IMR-90 (cell line): ENCODE results near the gene PNMA8A. TPM values are rescaled to one million over a fixed set of nuclear protein-coding genes. Genes with fewer than 3 reads are reported as not detected.

Experiments used
- ATAC-seq: fragments of 200-7000 bp; cut with Tn5 transposase; 2 replicates; pipeline ENCODE4 v1.9.1; 2020; ENCODE audit warnings: low read depth, mild to moderate bottlenecking, moderate library complexity
- BruUV-seq: library from RNA; stranded (reverse); fragments of 400-500 nt; replicated peaks from 2 replicates; lab custom pipeline; 2021; lab: Mats Ljungman, UMichigan
- CTCF ChIA-PET: fragments of 300-600 bp; formaldehyde crosslinking; extraction: SDS; loops from one replicate; lab custom pipeline; 2021; ENCODE audit warnings: antibody characterized with exemption; lab: Yijun Ruan, JAX
- POLR2A ChIA-PET: fragments of 300-600 bp; sonication (Branson Sonifier 250); formaldehyde crosslinking; loops from one replicate; lab custom pipeline; 2022; ENCODE audit warnings: antibody characterized with exemption; ENCODE audit not compliant: unreplicated experiment; lab: Charles Lee
- DNase-seq: peaks from one replicate; pipeline ENCODE4 v3.0.0; 2013
- H2AFZ ChIP-seq: replicated peaks from 2 replicates; pipeline ENCODE3; 2013; ENCODE audit warnings: low read length, mild to moderate bottlenecking; ENCODE audit not compliant: poor library complexity
- H2AK5ac ChIP-seq: 2 replicates; pipeline ENCODE4 v1.6.1; 2013; ENCODE audit warnings: low read depth, low read length, inconsistent platforms
- H2AK9ac ChIP-seq: replicated peaks from 2 replicates; pipeline ENCODE3; 2013; ENCODE audit warnings: mild to moderate bottlenecking, low read depth, low read length, moderate library complexity; ENCODE audit not compliant: poor library complexity
- H2BK120ac ChIP-seq: 2 replicates; pipeline ENCODE4 v1.6.1; 2013; ENCODE audit warnings: low read depth, low read length, inconsistent platforms
- H2BK15ac ChIP-seq: 3 replicates; pipeline ENCODE4 v1.6.1; 2013; ENCODE audit warnings: low read depth, low read length, inconsistent platforms
- H2BK20ac ChIP-seq: 2 replicates; pipeline ENCODE4 v1.6.1; 2013; ENCODE audit warnings: low read depth, mild to moderate bottlenecking, inconsistent platforms, low read length, moderate library complexity
- H2BK5ac ChIP-seq: 2 replicates; pipeline ENCODE4 v1.6.1; 2013; ENCODE audit warnings: mild to moderate bottlenecking, low read depth, low read length, inconsistent platforms; ENCODE audit not compliant: poor library complexity, severe bottlenecking
- H3K14ac ChIP-seq: replicated peaks from 2 replicates; pipeline ENCODE4 v1.6.1; 2013; ENCODE audit warnings: low read depth, low read length, inconsistent platforms
- H3K18ac ChIP-seq: 2 replicates; pipeline ENCODE4 v1.6.1; 2013; ENCODE audit warnings: low read depth, low read length, control low read depth
- H3K23ac ChIP-seq: 2 replicates; pipeline ENCODE4 v1.6.1; 2013; ENCODE audit warnings: low read depth, low read length, inconsistent platforms
- H3K27ac ChIP-seq: 2 replicates; pipeline ENCODE4 v1.5.1; 2013; ENCODE audit warnings: mild to moderate bottlenecking, control low read depth, low read length; ENCODE audit not compliant: insufficient read depth
- H3K27me3 ChIP-seq: 2 replicates; pipeline ENCODE4 v1.6.1; 2013; ENCODE audit warnings: low read length; ENCODE audit not compliant: control insufficient read depth, insufficient read depth
- H3K36me3 ChIP-seq: 2 replicates; pipeline ENCODE4 v1.6.1; 2013; ENCODE audit warnings: low read length, mixed read lengths; ENCODE audit not compliant: control insufficient read depth, insufficient read depth
- H3K4ac ChIP-seq: 2 replicates; pipeline ENCODE4 v1.6.1; 2013; ENCODE audit warnings: low read depth, low read length, inconsistent platforms
- H3K4me1 ChIP-seq: 2 replicates; pipeline ENCODE4 v1.6.1; 2013; ENCODE audit warnings: low read length, mixed read lengths; ENCODE audit not compliant: control insufficient read depth, insufficient read depth
- H3K4me2 ChIP-seq: 2 replicates; pipeline ENCODE4 v1.6.1; 2013; ENCODE audit warnings: low read depth, mild to moderate bottlenecking, control low read depth, low read length, moderate library complexity
- H3K4me3 ChIP-seq: 2 replicates; pipeline ENCODE4 v1.5.1; 2013; ENCODE audit warnings: low read depth, mild to moderate bottlenecking, control low read depth, low read length, moderate library complexity; ENCODE audit not compliant: insufficient read depth
- H3K56ac ChIP-seq: 2 replicates; pipeline ENCODE4 v1.6.1; 2013; ENCODE audit warnings: low read length, inconsistent platforms; ENCODE audit not compliant: insufficient read depth; ENCODE audit errors: extremely low read depth
- H3K79me1 ChIP-seq, 2 experiments: 2 replicates each; pipeline ENCODE4 v1.6.1; 2013; ENCODE audit warnings: low read length in 2 of 2, inconsistent platforms in 1 of 2, low read depth in 1 of 2
- H3K9ac ChIP-seq: 2 replicates; pipeline ENCODE4 v1.6.1; 2013; ENCODE audit warnings: low read depth, low read length, control low read depth
- H3K9me1 ChIP-seq: 2 replicates; pipeline ENCODE4 v1.6.1; 2013; ENCODE audit warnings: low read length, inconsistent platforms; ENCODE audit not compliant: insufficient read depth
- H3K9me3 ChIP-seq: 2 replicates; pipeline ENCODE4 v1.6.1; 2013; ENCODE audit warnings: low read length; ENCODE audit not compliant: control insufficient read depth, insufficient read depth
- H4K20me1 ChIP-seq: 2 replicates; pipeline ENCODE4 v1.6.1; 2013; ENCODE audit warnings: low read length, inconsistent platforms; ENCODE audit not compliant: insufficient read depth
- H4K5ac ChIP-seq: 2 replicates; pipeline ENCODE4 v1.6.1; 2013; ENCODE audit warnings: mild to moderate bottlenecking, low read depth, low read length, control low read depth
- H4K8ac ChIP-seq, 2 experiments: 2 replicates each; pipeline ENCODE4 v1.6.1; 2013; ENCODE audit warnings: low read depth in 2 of 2, low read length in 2 of 2, control low read depth in 1 of 2, inconsistent platforms in 1 of 2
- H4K91ac ChIP-seq: 2 replicates; pipeline ENCODE4 v1.6.1; 2013; ENCODE audit warnings: low read depth, low read length, inconsistent platforms; ENCODE audit not compliant: insufficient read depth
- CHD1 ChIP-seq: IDR thresholded peaks from 2 replicates; pipeline ENCODE4 v1.6.1; 2012; ENCODE audit warnings: low read depth, low read length, improper control_type of control experiment
- ELK1 ChIP-seq: fragments of 150-350 bp; IDR thresholded peaks from 2 replicates; pipeline ENCODE4 v1.6.1; 2016; ENCODE audit warnings: low read depth, mild to moderate bottlenecking, low read length, moderate library complexity, borderline replicate concordance
- POLR2A ChIP-seq: IDR thresholded peaks from 2 replicates; pipeline ENCODE4 v1.6.1; 2012; ENCODE audit warnings: mild to moderate bottlenecking, low read depth, low read length
- RFX5 ChIP-seq: IDR thresholded peaks from 2 replicates; pipeline ENCODE4 v1.8.0; 2012; ENCODE audit warnings: low read depth, mild to moderate bottlenecking, low read length, moderate library complexity
- USF2 ChIP-seq: fragments of 150-350 bp; IDR thresholded peaks from 2 replicates; pipeline ENCODE4 v1.6.1; 2017; ENCODE audit warnings: mild to moderate bottlenecking, antibody characterized with exemption, low read length, low read depth
- whole genome bisulfite sequencing, 2 experiments: methylation state at CpG; one replicate each; pipeline versions ENCODE4 v1.1.5 to v1.1.7; 2013; ENCODE audit warnings: missing lambda C conversion rate in 2 of 2; ENCODE audit not compliant: insufficient read length in 1 of 2; ENCODE audit errors: extremely low coverage in 2 of 2; 5-methylcytosine and 5-hydroxymethylcytosine counted together
- dilution Hi-C: fragments of 300-500 bp; cut with HindIII; formaldehyde crosslinking; loops from one replicate; pipeline ENCODE4 v1.14.3; 2018; ENCODE audit warnings: low sequenced_read_pairs; ENCODE audit not compliant: unreplicated experiment
- in situ Hi-C: fragments of 300-500 bp; cut with MboI; formaldehyde crosslinking; loops from 3 replicates; pipeline ENCODE4 v1.14.3; 2019; ENCODE audit warnings: low sequenced_read_pairs, inconsistent platforms, mixed read lengths
- intact Hi-C: fragments of 100-400 bp; cut with micrococcal nuclease; formaldehyde crosslinking; loops from 2 replicates; pipeline ENCODE4 v1.10.0; 2022
- polyA plus RNA-seq, 3 experiments: library from polyadenylated mRNA; depleted of rRNA; stranded (reverse); fragments of >200 nt; gene quantifications; 2 replicates each; pipeline ENCODE4 v1.2.3, GENCODE V29; 2012; ENCODE audit warnings: low replicate concordance in 1 of 3
- total RNA-seq: library from RNA; depleted of rRNA; stranded (reverse); fragments of >200 nt; gene quantifications from 2 replicates; pipeline ENCODE4 v1.2.3, GENCODE V29; 2012

Gene PNMA8A
- total and polyA plus RNA-seq, 2 of the 4 experiments (the other 2 are of a cell fraction), result 0.77 to 0.90 TPM

GRCh38 chr19:46514589-46515289, 43.4 kb upstream of the PNMA8A start:
- H3K9ac ChIP-seq, result no peak overlapping the region
- BruUV-seq, result no TSS peak
- POLR2A ChIA-PET, result no interaction called here
- no peak overlapping the region for H2BK120ac ChIP-seq
- no peak overlapping the region for H4K5ac ChIP-seq
- CTCF ChIA-PET, result interaction anchor here (0.7 kb wide), 1 partner anchor 114 kb away, joined by 3 read pairs; no protein-coding TSS in a partner anchor
- ATAC-seq (no peak), DNase-seq (no peak)
- peaks cover 7% of the 10 kb centered on the region for H3K27me3 ChIP-seq
- H3K56ac ChIP-seq, result no peak overlapping the region
- no peak overlapping the region for H3K4me3 ChIP-seq
- H3K9me1 ChIP-seq, result no peaks in the 10 kb centered on the region; the same call in 1 of the 2 replicates
- H3K79me1 ChIP-seq, result no peaks in the 10 kb centered on the region
- no peak overlapping the region for H2AK5ac ChIP-seq
- H3K4ac ChIP-seq, result no peak overlapping the region
- WGBS, 2 experiments, result 77% methylated on average over 8 of the region's 13 CpGs; no CpG with 5 or more reads in 1 of the 2 experiments
- no peak overlapping the region for H2BK5ac ChIP-seq
- H2AFZ ChIP-seq, result no peak overlapping the region
- no peaks in the 10 kb centered on the region for H3K4me1 ChIP-seq
- no peak overlapping the region for H3K14ac ChIP-seq
- H2BK20ac ChIP-seq, result no peak overlapping the region
- no peaks in the 10 kb centered on the region for H4K20me1 ChIP-seq
- intact Hi-C loops (no loop called here), in situ Hi-C loops (no loop called here), dilution Hi-C loops (no loop called here)
- no peak overlapping the region for H3K18ac ChIP-seq
- H3K4me2 ChIP-seq, result no peak overlapping the region
- H3K36me3 ChIP-seq, result no peaks in the 10 kb centered on the region
- no peak overlapping the region for H4K8ac ChIP-seq
- no peak overlapping the region for H2AK9ac ChIP-seq
- no peak overlapping the region for H3K27ac ChIP-seq
- H4K91ac ChIP-seq, result no peak overlapping the region
- H3K23ac ChIP-seq, result no peak overlapping the region
- H3K9me3 ChIP-seq, result peaks cover 9% of the 10 kb centered on the region
- no peak for TF ChIP-seq ELK1
- no peak for TF ChIP-seq RFX5
- TF ChIP-seq POLR2A, result no peak
- TF ChIP-seq USF2, result no peak
- no peak for TF ChIP-seq CHD1
- no peak overlapping the region for H2BK15ac ChIP-seq
